LNCaP clone FGC (cell line): ENCODE data around the gene GPR152.

Source experiments
- DNase-seq: peaks from one replicate; pipeline ENCODE4 v3.0.0-alpha.2; 2011; ENCODE audit warnings: low read depth
- H3K4me3 ChIP-seq: 2 replicates; pipeline ENCODE4 v1.5.1; 2011; ENCODE audit warnings: mild to moderate bottlenecking, low read depth, low read length, control low read depth
- TF ChIP-seq, protein P1 (sequence below): IDR thresholded peaks from 2 replicates; pipeline ENCODE4 v1.5.1; 2012; ENCODE audit warnings: mild to moderate bottlenecking; ENCODE audit not compliant: control insufficient read depth, insufficient read depth; ENCODE audit errors: extremely low read depth

Gene GPR152

DNA sequence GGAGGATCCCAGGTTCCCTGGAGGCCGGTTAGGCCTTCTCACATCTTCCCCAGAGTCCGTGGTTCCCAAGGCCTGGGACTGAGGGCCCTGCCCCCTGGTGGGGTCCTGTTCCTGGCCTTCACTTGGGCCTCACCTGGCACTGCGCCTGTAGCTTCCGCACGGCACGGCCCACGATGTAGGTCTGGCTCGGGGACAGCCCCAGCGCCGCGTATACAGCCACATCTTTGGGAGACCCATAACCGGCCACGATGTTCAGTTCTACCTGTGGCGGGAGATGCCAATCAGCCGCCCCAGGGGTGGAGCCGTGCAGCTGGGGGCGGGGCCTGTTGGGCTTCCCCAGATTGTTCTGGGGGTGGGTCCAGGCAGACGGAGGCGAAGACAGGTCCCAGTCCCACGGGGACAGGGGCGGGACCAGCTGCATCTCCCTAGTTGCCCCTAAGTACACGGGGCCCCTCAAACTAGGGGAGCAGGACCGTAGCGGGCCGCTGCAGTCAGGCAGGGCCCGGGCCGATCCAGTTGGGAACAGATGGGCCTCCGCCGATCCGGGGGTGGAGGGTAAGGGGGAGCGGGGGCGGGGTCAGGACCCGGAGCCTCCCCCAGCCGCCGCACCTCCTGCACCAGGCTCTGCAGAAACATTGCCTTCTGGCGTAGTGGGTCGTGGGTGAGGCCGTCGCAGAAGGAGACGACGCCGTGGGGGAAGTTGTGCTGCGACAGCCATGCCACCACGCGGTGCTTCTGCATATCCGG is 40.4 kb upstream of the GPR152 start:
- TF ChIP-seq, protein P1, sequence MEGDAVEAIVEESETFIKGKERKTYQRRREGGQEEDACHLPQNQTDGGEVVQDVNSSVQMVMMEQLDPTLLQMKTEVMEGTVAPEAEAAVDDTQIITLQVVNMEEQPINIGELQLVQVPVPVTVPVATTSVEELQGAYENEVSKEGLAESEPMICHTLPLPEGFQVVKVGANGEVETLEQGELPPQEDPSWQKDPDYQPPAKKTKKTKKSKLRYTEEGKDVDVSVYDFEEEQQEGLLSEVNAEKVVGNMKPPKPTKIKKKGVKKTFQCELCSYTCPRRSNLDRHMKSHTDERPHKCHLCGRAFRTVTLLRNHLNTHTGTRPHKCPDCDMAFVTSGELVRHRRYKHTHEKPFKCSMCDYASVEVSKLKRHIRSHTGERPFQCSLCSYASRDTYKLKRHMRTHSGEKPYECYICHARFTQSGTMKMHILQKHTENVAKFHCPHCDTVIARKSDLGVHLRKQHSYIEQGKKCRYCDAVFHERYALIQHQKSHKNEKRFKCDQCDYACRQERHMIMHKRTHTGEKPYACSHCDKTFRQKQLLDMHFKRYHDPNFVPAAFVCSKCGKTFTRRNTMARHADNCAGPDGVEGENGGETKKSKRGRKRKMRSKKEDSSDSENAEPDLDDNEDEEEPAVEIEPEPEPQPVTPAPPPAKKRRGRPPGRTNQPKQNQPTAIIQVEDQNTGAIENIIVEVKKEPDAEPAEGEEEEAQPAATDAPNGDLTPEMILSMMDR: no peak
- DNase-seq: no peak
- no peak overlapping the region for H3K4me3 ChIP-seq

DNA sequence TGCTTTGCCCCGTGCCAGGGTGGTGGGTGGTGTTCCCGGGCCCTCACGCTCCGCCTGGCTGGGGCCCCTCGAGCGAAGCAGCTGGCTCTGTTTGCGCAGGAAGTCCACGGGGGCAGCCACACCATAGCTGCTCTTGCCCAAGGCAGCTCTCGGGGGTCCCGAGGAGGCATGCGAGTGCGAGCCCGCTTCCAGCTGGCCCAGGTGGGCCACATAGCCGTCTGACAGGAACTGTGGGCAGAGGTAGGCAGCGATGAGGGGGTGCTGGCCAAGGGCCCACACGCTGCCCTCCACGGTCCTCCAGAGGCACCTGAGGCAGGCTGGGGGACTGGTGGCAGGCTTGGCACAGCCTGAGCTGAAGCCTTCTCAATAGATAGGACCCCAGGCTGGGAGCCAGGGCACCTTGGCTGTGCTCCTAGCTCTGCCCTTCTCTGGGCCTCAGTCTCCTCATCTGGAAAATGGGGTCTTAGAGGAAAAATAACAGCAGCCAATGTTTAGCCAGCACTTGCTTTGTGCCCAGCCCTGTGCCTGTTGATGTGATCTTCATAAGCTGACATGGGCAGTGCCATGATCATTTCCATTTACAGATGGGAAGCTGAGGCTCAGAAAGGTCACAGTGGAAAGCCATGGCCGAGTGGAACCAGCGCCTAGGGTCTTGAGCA is 39.7 kb upstream of the GPR152 start:
- H3K4me3 ChIP-seq: no peak overlapping the region
- DNase-seq: no peak

DNA sequence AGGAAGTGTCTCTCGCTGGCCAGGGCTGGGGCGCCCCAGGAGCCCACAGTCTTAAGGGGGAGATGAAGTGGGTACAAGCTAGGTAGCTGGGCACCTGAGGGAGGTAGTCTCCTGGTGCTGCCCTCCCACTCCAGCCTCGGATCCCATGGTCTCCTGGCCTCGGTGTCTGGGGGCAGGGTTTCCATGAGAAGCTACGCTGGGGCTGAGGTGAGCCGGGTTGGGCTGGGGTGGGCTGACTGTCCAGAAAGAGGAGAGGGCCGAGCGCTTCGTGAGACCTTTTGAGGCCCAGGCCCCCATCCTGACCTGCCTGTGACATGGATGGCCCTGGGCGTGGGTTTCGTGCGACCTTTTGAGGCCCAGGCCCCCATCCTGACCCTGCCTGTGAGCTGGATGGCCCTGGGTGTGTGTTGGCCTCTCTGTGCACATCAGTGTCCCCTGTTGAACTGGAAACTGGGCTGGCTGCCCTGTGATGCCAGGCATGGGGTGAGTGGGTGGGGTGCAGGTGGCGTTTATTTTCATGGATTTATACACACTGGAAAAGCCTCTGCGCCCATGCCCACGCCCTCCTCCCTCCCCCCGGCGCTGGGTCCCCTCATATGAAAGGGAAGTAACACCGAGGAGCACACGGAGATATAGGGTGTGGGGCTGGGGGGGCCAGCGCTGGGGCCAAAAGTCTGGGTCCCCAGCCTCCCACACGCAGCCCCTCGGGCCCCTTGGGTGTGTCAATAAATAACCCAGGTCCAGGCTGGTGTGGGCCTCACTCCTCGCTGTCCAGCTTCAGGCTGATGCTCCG is 38.9 kb upstream of the GPR152 start:
- H3K4me3 ChIP-seq: no peak overlapping the region
- TF ChIP-seq, protein P1: no peak
- DNase-seq: no peak

More for the DNA sequence above, 39.7 kb upstream of the GPR152 start:
- TF ChIP-seq, protein P1: no peak

DNA sequence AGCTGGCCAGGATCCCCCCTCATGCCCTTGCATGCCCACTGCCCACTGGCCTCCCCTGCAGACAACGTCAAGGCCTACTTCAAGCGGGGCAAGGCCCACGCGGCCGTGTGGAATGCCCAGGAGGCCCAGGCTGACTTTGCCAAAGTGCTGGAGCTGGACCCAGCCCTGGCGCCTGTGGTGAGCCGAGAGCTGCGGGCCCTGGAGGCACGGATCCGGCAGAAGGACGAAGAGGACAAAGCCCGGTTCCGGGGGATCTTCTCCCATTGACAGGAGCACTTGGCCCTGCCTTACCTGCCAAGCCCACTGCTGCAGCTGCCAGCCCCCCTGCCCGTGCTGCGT is 38.2 kb upstream of the GPR152 start:
- DNase-seq: no peak
- TF ChIP-seq, protein P1: no peak
- H3K4me3 ChIP-seq: no peak overlapping the region

DNA sequence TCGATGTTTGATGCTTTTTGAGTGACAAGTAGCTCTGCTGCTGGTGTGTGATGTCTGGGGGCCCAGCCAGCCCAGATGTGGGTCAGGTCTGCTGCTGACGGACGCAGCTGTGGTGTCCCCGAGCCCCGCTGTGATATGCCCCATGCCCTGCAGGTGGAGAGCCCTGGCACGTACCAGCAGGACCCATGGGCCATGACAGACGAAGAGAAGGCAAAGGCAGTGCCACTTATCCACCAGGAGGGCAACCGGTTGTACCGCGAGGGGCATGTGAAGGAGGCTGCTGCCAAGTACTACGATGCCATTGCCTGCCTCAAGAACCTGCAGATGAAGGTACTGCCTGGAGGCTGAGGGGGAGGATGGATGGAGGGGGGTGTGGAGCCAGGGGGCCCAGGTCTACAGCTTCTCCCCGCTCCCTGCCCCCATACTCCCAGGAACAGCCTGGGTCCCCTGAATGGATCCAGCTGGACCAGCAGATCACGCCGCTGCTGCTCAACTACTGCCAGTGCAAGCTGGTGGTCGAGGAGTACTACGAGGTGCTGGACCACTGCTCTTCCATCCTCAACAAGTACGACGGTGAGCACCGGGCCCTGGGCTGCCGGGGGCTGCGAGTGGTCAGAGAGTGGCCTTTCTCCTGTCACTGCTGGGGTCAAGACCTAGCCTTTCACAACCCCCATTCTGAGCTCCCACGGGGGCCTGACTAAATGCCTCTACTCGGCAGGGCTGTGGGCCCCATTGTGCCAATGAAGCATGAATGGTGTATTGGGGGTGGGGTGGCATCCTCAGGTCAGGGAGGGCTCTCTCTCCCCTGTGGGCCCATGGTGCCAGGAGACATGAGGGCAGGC is 37.6 kb upstream of the GPR152 start:
- no peak for DNase-seq

More for the DNA sequence above, 37.6 kb upstream of the GPR152 start:
- TF ChIP-seq, protein P1: no peak
- H3K4me3 ChIP-seq: no peak overlapping the region
